Endometrial microvascular endothelial cells (primary cell): ENCODE data around the gene BNIP3. TPM values are rescaled to one million over a fixed set of nuclear protein-coding genes. Genes with fewer than 3 reads are reported as not detected.
"Not testable (repeated sequence)": the region's sequence is repeated elsewhere in the genome, so short reads cannot be mapped to it uniquely, and the experiment has no call there.

ENCODE experiments used
- in situ Hi-C: cut with HindIII; loops from 2 replicates; pipeline ENCODE4 v1.10.0; 2017; ENCODE audit warnings: low sequenced_read_pairs, low pct_unique_long_range_greater_than_20kb; ENCODE audit errors: inconsistent ontology term
- total RNA-seq: library from RNA; depleted of rRNA; stranded (reverse); fragments of >200 nt; gene quantifications from one replicate; pipeline ENCODE4 v1.2.3, GENCODE V29; 2015; ENCODE audit errors: inconsistent ontology term

The BNIP3 gene
- total RNA-seq, 1 donor from 2014 or later = 96.4 TPM

- in situ Hi-C loops = no loop called here
Measured at GRCh38 chr10:131923038-131923756, 58.5 kb downstream of the BNIP3 start.

GRCh38 chr10:131921184-131921583 lies 60.5 kb downstream of the BNIP3 start:
- in situ Hi-C loops = no loop called here

GRCh38 chr10:131920693-131921092 lies 61.0 kb downstream of the BNIP3 start:
- in situ Hi-C loops = no loop called here

- in situ Hi-C loops = no loop called here
Measured at GRCh38 chr10:131920151-131920550, 61.6 kb downstream of the BNIP3 start.

GRCh38 chr10:131919461-131919860 lies 62.3 kb downstream of the BNIP3 start:
- in situ Hi-C loops = not testable (repeated sequence)

Other genes with a start within 250 kb of the BNIP3 start
- 36.6 TPM for gene PPP2R2D, start 80.9 kb downstream of the BNIP3 start, total RNA-seq
- not detected for gene JAKMIP3, start 84.0 kb upstream of the BNIP3 start, total RNA-seq
- 7.3 TPM for gene DPYSL4, start 205.0 kb upstream of the BNIP3 start, total RNA-seq